Immature natural killer cell (primary cell): Measurements from ENCODE around the gene RPS23. TPM values are rescaled to one million over a fixed set of nuclear protein-coding genes. Genes with fewer than 3 reads are reported as not detected.
A peak's percentile ranks its signal among the peaks of the same experiment; 100 is the strongest.
"Not testable (repeated sequence)": the region's sequence is repeated elsewhere in the genome, so short reads cannot be mapped to it uniquely, and the experiment has no call there.

ENCODE experiments used
- DNase-seq, 3 donors: peaks; one replicate each; pipeline ENCODE4 v3.0.0; 2022; ENCODE audit warnings: mixed read lengths in 1 of 3
- H3K27ac Mint-ChIP-seq, 6 donors: one replicate each; pipeline ENCODE4 v1.8.0; 2020; ENCODE audit warnings: mixed read lengths in 6 of 6, mild to moderate bottlenecking in 5 of 6, inconsistent platforms in 4 of 6, moderate library complexity in 3 of 6
- H3K27me3 Mint-ChIP-seq, 3 donors: one replicate each; pipeline ENCODE4 v1.8.0; 2020 to 2021; ENCODE audit warnings: low read depth in 3 of 3, mild to moderate bottlenecking in 3 of 3, mixed read lengths in 3 of 3, moderate library complexity in 3 of 3, inconsistent platforms in 1 of 3
- H3K36me3 Mint-ChIP-seq, 3 donors: one replicate each; pipeline ENCODE4 v1.8.0; 2020; ENCODE audit warnings: mixed read lengths in 3 of 3, inconsistent platforms in 2 of 3, mild to moderate bottlenecking in 2 of 3
- H3K4me1 Mint-ChIP-seq, 2 donors: one replicate each; pipeline ENCODE4 v1.8.0; 2020; ENCODE audit warnings: inconsistent platforms in 2 of 2, mild to moderate bottlenecking in 2 of 2, mixed read lengths in 2 of 2, moderate library complexity in 1 of 2
- H3K4me3 Mint-ChIP-seq, 5 donors: one replicate each; pipeline ENCODE4 v1.8.0; 2020; ENCODE audit warnings: mild to moderate bottlenecking in 5 of 5, mixed read lengths in 5 of 5, inconsistent platforms in 3 of 5, moderate library complexity in 3 of 5
- H3K9me3 Mint-ChIP-seq, 6 donors: one replicate each; pipeline ENCODE4 v1.8.0; 2020; ENCODE audit warnings: mild to moderate bottlenecking in 6 of 6, mixed read lengths in 6 of 6, inconsistent platforms in 4 of 6, moderate library complexity in 3 of 6
- polyA plus RNA-seq, 3 donors: library from polyadenylated mRNA; unstranded; fragments of 300-500 nt; fragmentation: Illumina TruSeq; gene quantifications; one replicate each; pipeline ENCODE4 v1.2.3, GENCODE V29; 2021

The RPS23 gene
- polyA plus RNA-seq, 3 donors from 2014 or later: 1,212 to 1,948 (median 1,346) TPM

DNA sequence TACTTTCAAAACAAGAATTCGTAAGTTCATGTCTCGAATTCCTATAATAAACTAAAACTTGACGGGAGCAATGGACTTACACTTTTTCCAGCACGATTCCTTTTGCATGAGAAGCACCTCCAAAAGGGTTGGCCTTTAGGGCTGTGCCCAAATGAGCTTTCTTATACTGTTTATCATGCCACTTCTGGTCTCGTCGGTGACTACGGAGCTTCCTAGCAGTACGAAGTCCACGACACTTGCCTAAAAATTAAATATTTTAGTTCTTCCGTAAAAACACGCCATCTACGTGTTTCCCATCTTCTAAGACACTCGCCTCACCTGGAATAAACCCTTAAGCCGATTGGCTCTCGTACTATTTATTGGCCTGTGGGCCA lies 554 bp downstream of the RPS23 start:
- H3K4me1 Mint-ChIP-seq: peaks cover 21 to 50% of the 10 kb centered on the region in 2 donors
- peaks cover 13 to 27% (median 14%) of the 10 kb centered on the region in 3 donors for H3K36me3 Mint-ChIP-seq
- peak in 1 of 3 donors; percentile 6 for DNase-seq
- H3K27ac Mint-ChIP-seq: peak overlapping the region; percentile 90 to 99 (median 96)
- no peaks in the 10 kb centered on the region for H3K9me3 Mint-ChIP-seq
- peak overlapping the region; percentile 93 to 100 (median 98) for H3K4me3 Mint-ChIP-seq
- H3K27me3 Mint-ChIP-seq: peaks cover 5 to 17% (median 9%) of the 10 kb centered on the region in 3 donors

GRCh38 chr5:82276800-82277612 lies 1.1 kb downstream of the RPS23 start:
- DNase-seq: no peak
- Mint-ChIP-seq H3K9me3 (no peaks in the 10 kb centered on the region), H3K4me1 (peaks cover 23 to 55% of the 10 kb centered on the region in 2 donors)

GRCh38 chr5:82275216-82275664 lies 2.9 kb downstream of the RPS23 start:
- peaks cover 5 to 14% (median 9%) of the 10 kb centered on the region in 3 donors for H3K27me3 Mint-ChIP-seq
- H3K4me3 Mint-ChIP-seq: no peak overlapping the region
- H3K9me3 Mint-ChIP-seq: no peaks in the 10 kb centered on the region
- H3K27ac Mint-ChIP-seq: peak overlapping the region in 2 of 6 donors; percentile 5 to 14
- peaks cover 13 to 30% (median 17%) of the 10 kb centered on the region in 3 donors for H3K36me3 Mint-ChIP-seq
- no peak for DNase-seq
- H3K4me1 Mint-ChIP-seq: peaks cover 23 to 51% of the 10 kb centered on the region in 2 donors

More at GRCh38 chr5:82276800-82277612, 1.1 kb downstream of the RPS23 start:
- peak overlapping the region; percentile 90 to 99 (median 96) for H3K27ac Mint-ChIP-seq
- peaks cover 13 to 30% (median 17%) of the 10 kb centered on the region in 3 donors for H3K36me3 Mint-ChIP-seq
- peak overlapping the region; percentile 93 to 100 (median 98) for H3K4me3 Mint-ChIP-seq
- peaks cover 5 to 17% (median 9%) of the 10 kb centered on the region in 3 donors for H3K27me3 Mint-ChIP-seq

DNA sequence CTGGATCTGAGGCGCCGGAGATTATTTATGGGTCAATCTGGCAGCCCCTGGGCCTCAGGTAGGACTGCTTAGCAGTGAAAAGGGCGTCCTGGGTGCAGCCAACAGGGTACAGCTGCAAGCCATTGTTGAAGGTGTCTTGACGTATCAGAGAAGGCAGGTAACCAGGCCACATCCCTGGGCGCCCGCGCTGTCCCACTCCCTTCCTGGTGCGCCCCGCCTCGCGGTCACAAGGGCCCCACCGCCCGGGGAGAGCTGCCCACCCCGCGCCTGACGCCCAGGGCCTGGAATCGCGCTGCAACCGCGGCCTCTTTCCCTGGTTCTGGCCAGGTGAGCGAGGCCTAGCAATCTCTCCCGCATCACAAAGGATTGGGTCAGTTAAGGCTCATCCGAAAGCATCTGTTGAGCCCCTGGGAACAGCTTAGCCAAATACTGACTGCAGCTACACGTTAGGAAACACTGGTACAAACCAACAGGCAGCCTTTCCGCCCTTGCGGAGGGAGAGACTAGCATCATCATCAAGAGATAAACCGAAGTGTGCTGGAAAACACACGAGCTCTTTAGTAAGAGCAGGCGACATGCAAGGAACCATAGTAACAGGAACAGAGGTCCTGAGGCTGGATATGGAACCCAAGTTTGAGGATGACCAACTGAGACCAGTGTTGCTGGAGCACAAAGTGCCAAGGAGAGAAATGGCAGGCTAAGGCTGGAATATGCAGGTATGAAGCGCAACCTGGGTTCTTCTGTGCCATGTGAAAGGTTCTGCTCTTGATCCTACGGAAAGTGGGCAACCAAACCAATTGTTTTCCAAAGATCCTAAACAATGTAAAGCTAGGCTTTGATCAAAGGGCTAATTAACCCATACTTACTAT lies 3.6 kb downstream of the RPS23 start:
- Mint-ChIP-seq H3K27me3 (peaks cover 5 to 14% (median 9%) of the 10 kb centered on the region in 3 donors), H3K4me1 (peaks cover 23 to 50% of the 10 kb centered on the region in 2 donors), H3K9me3 (no peaks in the 10 kb centered on the region), H3K27ac (peak overlapping the region in 1 of 6 donors; percentile 48), H3K36me3 (peaks cover 13 to 33% (median 17%) of the 10 kb centered on the region in 3 donors), H3K4me3 (no peak overlapping the region)
- no peak for DNase-seq

DNA sequence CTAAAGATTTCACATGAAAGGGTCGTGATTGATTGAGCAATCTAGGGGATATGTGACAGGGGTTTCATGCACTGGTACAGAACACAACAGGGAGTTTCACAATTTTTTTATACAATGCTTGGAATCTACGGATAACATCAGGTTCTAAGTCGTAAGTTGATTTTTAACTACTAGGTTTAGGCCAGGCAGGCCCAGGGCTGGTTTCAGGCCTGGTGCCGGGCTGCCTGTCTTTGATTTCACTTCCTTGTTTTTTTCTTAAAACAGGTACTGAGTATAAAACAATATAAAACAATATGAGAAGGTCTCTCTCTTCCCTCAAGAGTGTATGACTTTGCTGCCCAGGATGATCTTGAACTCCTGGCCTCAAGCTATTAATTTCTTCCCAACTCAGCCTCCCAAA lies 4.7 kb downstream of the RPS23 start:
- peaks cover 23 to 42% (median 23%) of the 10 kb centered on the region in 3 donors for H3K36me3 Mint-ChIP-seq
- H3K4me1 Mint-ChIP-seq: peaks cover 22 to 39% of the 10 kb centered on the region in 2 donors
- H3K27me3 Mint-ChIP-seq: peaks cover 4 to 12% (median 6%) of the 10 kb centered on the region in 3 donors
- not testable (repeated sequence) for H3K4me3 Mint-ChIP-seq, DNase-seq, H3K27ac Mint-ChIP-seq, H3K9me3 Mint-ChIP-seq

DNA sequence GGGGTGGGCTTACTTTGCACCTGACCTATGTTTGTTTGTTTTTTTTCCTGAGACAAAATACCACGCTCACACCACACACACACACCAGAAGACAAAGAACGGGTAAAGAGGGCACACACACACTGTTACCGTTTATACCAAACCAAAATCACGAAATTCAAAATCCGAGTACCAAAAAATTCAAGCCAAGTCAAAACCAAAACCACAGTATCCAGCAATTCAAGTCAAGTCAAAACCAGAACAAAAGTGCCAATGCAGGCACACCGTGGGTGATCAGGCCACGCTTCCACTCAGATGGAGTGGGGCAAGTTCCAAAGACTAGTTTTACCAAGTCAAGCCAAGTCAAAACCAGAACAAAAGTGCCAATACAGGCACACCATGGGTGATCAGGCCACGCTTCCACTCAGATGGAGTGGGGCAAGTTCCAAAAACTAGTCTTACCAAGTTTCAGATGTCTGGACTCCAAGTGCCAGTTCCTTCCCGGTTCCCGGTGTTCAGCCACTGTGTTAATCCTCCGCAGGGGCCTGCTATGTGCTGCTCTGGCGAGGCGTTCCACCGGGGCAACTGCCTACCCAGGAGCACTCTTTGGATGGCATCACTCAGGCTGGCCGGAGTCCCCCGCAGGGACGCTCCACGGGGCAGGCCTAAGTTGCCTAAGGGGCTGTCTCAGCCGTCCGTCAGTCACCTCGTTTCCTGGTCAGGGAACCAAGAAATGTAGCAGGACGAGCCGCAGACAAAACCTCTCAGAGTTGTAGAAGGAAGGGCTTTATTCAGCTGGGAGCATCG lies 5.4 kb downstream of the RPS23 start:
- DNase-seq, H3K4me3 Mint-ChIP-seq, H3K27me3 Mint-ChIP-seq, H3K9me3 Mint-ChIP-seq: not testable (repeated sequence)
- H3K27ac Mint-ChIP-seq: peak overlapping the region in 2 of 6 donors; percentile 27 to 31
- peaks cover 29 to 47% (median 29%) of the 10 kb centered on the region in 3 donors for H3K36me3 Mint-ChIP-seq
- H3K4me1 Mint-ChIP-seq: peaks cover 19 to 32% of the 10 kb centered on the region in 2 donors

GRCh38 chr5:82269363-82269762 lies 8.8 kb downstream of the RPS23 start:
- not testable (repeated sequence) for H3K27ac Mint-ChIP-seq, H3K4me1 Mint-ChIP-seq, DNase-seq

DNA sequence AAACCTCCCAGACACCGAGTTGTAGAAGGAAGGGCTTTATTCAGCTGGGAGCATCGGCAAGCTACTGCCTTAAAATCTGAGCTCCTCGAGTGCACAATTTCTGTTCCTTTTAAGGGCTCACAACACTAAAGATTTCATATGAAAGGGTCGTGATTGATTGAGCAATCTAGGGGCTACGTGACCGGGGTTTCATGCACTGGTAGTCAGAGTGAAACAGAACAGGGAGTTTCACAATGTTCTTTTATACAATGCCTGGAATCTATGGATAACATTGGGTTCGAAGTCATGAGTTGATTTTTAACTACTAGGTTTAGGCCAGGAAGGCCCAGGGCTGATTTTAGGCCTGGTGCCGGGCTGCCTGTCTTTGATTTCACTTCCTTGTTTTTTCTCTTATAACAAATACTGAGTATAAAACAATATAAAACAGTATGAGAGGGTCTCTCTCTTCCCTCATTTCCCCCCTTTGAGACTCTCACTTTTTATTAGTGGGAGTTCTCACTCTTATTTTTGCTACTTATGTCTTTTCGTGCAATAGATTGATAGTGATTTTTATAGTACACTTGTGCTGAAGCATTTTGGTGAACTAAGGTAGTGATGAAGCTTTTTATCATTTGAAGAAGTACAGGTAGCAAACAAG lies 10.7 kb downstream of the RPS23 start:
- not testable (repeated sequence) for DNase-seq, H3K4me3 Mint-ChIP-seq, H3K27ac Mint-ChIP-seq, H3K27me3 Mint-ChIP-seq, H3K4me1 Mint-ChIP-seq
- Mint-ChIP-seq H3K9me3 (peaks cover 2 to 14% (median 7%) of the 10 kb centered on the region in 6 donors), H3K36me3 (peaks cover 18 to 28% (median 27%) of the 10 kb centered on the region in 3 donors)

More at GRCh38 chr5:82269363-82269762, 8.8 kb downstream of the RPS23 start:
- Mint-ChIP-seq H3K36me3 (peaks cover 23 to 36% (median 28%) of the 10 kb centered on the region in 3 donors), H3K9me3 (peaks cover 2 to 14% (median 7%) of the 10 kb centered on the region in 6 donors)
- not testable (repeated sequence) for H3K4me3 Mint-ChIP-seq, H3K27me3 Mint-ChIP-seq

DNA sequence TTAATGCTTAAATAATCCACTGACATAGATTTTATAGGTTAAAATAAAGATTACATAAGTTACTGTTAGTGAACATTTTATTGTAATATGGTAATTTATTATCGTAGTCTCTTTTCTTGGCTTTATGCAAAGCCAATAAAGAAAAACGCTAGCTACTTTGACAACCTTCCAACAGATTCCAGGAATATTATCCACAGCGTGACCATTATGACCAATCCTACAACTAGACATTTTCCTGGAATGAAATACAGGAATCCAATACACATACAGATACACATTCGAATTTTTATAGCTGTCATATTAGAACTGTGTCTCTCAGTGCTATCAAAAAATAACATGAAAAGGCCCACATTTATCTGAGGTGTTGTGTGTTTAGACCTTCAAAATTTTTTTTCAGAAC lies 13.1 kb downstream of the RPS23 start:
- Mint-ChIP-seq H3K36me3 (peaks cover 17 to 28% (median 25%) of the 10 kb centered on the region in 3 donors), H3K27me3 (no peaks in the 10 kb centered on the region), H3K27ac (no peak overlapping the region), H3K9me3 (peaks cover 2 to 14% (median 7%) of the 10 kb centered on the region in 6 donors), H3K4me3 (no peak overlapping the region), H3K4me1 (peaks cover 0 to 1% of the 10 kb centered on the region in 2 donors)
- no peak for DNase-seq

DNA sequence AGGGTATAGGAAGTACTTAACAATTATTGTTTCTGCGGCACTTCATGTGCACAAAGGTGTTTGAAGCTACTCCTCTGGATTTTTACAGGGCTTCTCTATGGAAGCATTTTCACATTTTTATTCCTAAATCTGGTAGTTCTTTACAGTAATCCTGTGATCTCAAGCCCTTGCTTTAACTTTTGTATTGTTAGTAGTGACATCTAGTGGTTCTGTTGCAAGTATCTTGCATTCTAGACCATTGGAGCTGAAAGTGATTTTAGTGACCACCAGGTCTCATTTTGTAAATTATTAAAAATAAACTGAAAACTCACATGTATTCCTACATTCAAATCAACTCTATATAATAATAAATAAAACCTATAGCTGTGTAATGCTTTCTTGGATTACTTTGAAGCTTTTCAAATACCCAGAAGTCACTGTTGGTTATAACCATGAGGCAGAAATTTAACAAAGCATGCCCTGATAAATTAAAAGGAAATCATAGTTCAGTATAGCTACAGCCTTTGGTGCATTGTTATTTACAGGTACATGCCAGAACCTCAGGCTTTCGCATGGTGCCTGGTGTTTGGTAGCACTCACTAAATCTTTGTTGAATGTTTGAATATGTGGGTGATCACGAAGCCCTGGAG lies 18.9 kb downstream of the RPS23 start:
- peaks cover 0 to 3% (median 0%) of the 10 kb centered on the region in 3 donors for H3K36me3 Mint-ChIP-seq
- H3K4me1 Mint-ChIP-seq: no peaks in the 10 kb centered on the region
- H3K9me3 Mint-ChIP-seq: no peaks in the 10 kb centered on the region
- no peak overlapping the region for H3K27ac Mint-ChIP-seq
- no peak for DNase-seq
- H3K4me3 Mint-ChIP-seq: no peak overlapping the region
- no peaks in the 10 kb centered on the region for H3K27me3 Mint-ChIP-seq

- Mint-ChIP-seq H3K4me1 (no peaks in the 10 kb centered on the region), H3K27ac (no peak overlapping the region)
Observed at GRCh38 chr5:82257729-82258128, 20.4 kb downstream of the RPS23 start.

DNA sequence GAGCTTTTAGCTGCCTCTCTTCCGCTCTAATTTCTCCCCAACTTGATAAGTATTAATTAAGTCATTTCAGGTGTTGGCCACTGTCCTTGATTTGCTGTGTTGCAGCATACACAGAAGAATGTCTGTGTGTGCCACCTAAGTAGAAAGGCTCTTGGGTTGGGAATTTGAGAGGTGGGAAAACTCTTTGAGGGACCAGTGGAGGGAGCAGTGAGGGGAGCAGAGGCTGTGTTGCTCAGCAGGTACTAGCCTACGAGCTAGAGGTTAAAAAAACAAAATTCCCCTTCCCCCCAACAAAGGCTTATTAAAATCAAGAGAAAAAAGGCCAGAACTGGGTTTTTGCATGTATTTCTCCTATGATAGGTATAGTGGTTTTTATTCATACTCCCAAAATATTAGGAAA lies 20.9 kb downstream of the RPS23 start:
- H3K9me3 Mint-ChIP-seq: no peaks in the 10 kb centered on the region

More at GRCh38 chr5:82257729-82258128, 20.4 kb downstream of the RPS23 start:
- Mint-ChIP-seq H3K27me3 (no peaks in the 10 kb centered on the region), H3K9me3 (no peaks in the 10 kb centered on the region), H3K36me3 (peaks cover 0 to 7% (median 0%) of the 10 kb centered on the region in 3 donors), H3K4me3 (no peak overlapping the region)
- no peak for DNase-seq

More for the DNA sequence above, 20.9 kb downstream of the RPS23 start:
- Mint-ChIP-seq H3K27ac (no peak overlapping the region), H3K36me3 (peaks cover 0 to 7% (median 0%) of the 10 kb centered on the region in 3 donors), H3K4me3 (no peak overlapping the region), H3K4me1 (no peaks in the 10 kb centered on the region), H3K27me3 (no peaks in the 10 kb centered on the region)
- no peak for DNase-seq
